GM12872 (cell line): ENCODE results near the gene DSCAML1.

Source experiments
- TF ChIP-seq, protein P1 (sequence below): IDR thresholded peaks from 3 replicates; pipeline ENCODE4 v1.5.1; 2011; ENCODE audit warnings: low read depth, mild to moderate bottlenecking, low read length, moderate library complexity; ENCODE audit not compliant: insufficient read depth

The DSCAML1 gene

DNA sequence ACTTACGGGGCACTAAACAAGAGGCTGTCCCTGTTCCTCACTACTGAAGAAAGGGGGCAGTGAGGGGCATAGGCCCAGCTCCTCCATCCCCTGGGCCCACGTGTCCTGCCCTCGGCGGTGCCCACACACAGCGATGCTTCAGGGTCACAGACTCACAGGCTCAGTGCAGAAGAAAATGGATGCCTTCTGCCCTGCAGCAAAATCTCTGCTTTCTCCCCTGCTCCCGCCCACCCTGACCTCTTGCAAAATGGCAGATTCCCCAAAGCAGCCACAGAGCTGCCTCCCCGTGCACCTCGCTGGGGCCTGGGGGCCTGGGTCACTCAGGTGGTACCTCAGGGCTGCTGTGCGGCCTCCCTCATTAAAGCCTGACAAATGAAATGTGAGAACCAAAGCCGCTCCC lies 204.0 kb downstream of the DSCAML1 start:
- TF ChIP-seq, protein P1, sequence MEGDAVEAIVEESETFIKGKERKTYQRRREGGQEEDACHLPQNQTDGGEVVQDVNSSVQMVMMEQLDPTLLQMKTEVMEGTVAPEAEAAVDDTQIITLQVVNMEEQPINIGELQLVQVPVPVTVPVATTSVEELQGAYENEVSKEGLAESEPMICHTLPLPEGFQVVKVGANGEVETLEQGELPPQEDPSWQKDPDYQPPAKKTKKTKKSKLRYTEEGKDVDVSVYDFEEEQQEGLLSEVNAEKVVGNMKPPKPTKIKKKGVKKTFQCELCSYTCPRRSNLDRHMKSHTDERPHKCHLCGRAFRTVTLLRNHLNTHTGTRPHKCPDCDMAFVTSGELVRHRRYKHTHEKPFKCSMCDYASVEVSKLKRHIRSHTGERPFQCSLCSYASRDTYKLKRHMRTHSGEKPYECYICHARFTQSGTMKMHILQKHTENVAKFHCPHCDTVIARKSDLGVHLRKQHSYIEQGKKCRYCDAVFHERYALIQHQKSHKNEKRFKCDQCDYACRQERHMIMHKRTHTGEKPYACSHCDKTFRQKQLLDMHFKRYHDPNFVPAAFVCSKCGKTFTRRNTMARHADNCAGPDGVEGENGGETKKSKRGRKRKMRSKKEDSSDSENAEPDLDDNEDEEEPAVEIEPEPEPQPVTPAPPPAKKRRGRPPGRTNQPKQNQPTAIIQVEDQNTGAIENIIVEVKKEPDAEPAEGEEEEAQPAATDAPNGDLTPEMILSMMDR: no peak

DNA sequence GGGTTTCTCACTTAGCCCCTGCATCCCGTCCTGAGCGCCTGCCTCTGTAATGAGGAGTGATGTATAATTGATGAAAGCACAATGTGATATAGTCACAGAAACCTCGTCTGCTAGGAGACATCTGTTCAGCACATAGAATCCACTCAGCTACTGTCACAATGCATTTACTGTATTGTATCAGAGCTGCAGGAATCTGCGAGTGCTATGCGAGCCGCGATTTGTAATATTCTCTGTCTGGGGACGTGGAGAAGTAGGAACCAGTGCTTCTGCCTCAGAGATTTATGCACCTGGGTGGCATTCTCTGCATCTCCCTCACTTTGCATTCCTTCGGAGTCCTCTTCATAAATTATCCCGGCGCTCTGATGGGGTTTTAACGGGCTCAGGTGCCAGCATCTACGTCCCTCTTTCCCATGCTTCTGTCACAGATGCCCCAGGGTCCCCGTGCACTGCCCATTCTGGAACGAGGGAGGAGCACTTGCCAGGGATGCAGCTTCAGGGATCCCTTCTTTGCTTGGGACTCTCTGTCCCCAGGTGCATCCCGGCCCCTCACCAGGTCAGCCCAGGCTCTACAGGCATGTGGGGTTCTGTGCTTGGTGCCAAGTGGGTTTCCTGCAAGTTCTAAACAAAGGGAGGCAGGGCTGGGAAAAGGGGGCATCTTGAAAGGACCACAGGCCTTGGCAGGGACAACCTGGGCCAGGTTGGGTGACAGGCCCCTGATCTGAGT lies 205.5 kb downstream of the DSCAML1 start:
- TF ChIP-seq, protein P1: no peak

DNA sequence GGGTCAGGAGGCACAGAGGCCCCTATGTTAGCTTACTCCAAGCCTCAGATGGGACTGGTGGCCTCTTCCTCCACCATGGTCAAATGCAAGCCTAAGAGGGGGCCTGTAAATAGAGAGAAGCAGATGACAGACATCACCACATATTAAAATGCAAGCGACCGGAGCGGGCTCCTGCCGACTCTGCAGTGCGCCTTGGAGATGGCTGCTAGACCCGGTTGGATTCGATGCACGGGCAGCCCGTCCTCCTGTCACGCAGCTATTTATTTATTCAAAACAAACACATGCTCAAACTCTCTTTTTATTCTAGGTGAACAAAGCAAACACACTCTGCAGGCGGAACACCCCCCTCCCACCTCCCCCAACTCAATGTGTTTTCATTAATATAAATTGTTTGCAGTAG lies 208.0 kb downstream of the DSCAML1 start:
- TF ChIP-seq, protein P1: no peak

DNA sequence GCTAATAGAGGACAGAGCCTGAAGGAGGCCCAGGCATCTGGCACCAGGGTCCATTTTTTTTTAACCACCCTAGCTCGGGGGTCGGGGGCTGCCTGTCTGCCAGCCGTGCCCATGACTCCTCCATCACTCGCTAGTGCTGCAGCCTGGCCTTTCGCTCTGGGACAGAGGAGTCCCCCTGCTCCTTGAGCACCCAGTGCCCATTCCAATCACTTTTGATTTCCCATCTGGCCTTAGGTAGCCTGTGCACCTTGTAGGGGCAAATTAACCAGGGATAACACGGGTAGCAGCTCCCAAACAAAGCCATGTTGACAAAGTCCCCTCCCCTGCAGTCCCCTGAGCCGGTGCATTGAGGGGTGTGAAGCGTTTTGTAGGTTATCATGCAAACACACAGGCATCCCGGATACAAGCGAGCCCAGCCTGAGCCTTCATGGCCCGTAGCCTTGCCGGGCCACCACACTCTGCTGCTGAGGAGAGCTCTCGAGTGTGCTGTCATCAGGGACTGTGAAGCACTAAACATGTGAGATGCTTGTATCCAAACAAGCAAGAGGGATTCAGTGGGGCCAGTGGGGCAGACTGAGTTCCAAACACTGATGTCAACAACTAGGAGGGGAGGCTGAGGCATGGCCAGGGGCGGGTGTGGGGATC lies 208.7 kb downstream of the DSCAML1 start:
- TF ChIP-seq, protein P1: no peak

DNA sequence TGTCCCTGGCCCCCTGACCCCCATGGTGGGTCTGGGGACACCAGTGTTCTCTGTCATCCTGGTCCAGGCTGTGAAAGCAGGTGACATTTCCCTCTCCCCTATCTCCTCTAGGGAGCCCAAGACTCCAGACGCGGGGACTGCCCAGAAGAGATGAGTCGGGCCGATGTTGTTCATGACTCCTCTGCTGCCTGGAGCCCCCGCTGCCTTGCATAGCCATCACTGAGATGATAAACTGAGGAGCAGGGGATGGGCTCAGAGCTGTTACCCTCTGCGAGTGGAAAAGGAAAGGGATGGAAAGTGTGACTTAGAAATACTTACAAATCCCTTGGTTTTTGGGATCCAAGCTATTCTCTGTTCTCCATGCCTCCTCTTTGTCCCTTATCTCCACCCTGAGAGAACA lies 209.6 kb downstream of the DSCAML1 start:
- TF ChIP-seq, protein P1: no peak

DNA sequence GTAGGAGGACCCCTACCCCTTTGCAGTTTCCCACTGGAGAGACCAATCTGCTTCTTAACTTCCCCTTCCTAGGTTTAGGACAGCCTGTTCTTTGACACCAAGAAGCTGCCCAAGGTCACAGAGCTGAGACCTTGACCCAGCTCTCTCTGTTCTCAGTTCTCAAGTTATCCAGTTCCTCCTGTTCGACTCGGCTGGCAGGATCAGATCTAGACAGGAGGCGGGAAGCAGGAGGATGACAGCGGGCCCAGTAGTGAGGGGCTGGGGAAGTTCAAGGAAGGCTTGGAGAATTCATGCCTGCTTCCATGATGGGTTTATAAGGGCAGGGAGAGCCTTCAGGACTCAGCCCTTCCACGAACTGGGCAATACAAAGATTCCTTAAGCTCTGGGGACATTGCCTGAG lies 210.6 kb downstream of the DSCAML1 start:
- TF ChIP-seq, protein P1: no peak

DNA sequence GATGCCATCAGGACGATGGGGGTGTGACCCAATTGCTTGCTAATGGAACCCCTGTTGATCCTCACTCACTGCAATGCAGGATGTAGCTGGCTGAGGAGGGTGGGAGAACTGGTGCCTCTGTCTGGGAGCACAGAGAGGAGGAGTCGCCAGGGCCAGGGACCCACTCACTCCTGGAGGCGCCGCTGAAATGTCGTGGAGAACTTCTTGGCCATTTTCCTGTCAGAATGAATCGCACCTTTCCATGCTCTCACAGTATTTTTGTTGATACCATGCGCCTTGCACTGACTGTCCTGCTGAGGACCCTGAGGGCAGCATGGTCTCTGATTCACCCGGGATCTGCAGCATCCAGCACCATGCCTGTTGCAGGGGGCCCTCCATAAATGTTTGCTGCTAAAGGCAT lies 211.4 kb downstream of the DSCAML1 start:
- TF ChIP-seq, protein P1: no peak
